Thyroid gland (tissue), 4 donors: Measurements from ENCODE around the gene B3GALT6. TPM values are rescaled to one million over a fixed set of nuclear protein-coding genes. Genes with fewer than 3 reads are reported as not detected.

Experiments used
- DNase-seq, 2 donors: peaks; one replicate each; pipeline ENCODE4 v3.0.0-alpha.2; 2019
- H3K27ac ChIP-seq, 3 donors: fragments of 200-600 bp; sonication (generic); 1 replicate in 2 of 3; 2 replicates in 1 of 3; pipeline ENCODE4 v1.5.1; 2016 to 2019; ENCODE audit warnings: mild to moderate bottlenecking in 1 of 3, moderate library complexity in 1 of 3
- H3K27me3 ChIP-seq: fragments of 200-600 bp; sonication (generic); one replicate; pipeline ENCODE4 v1.5.1; 2019
- H3K36me3 ChIP-seq, 2 donors: fragments of 200-600 bp; sonication (generic); one replicate each; pipeline ENCODE4 v1.5.1; 2016 to 2019
- H3K4me1 ChIP-seq, 2 donors: fragments of 200-600 bp; sonication (generic); one replicate each; pipeline ENCODE4 v1.5.1; 2017 to 2019
- H3K4me3 ChIP-seq, 3 donors: fragments of 200-600 bp; sonication (generic); replicated peaks in 1 of 3; 1 replicate in 2 of 3; 2 replicates in 1 of 3; pipeline ENCODE4 v1.5.1; 2016; ENCODE audit warnings: mild to moderate bottlenecking in 1 of 3
- H3K9me3 ChIP-seq: fragments of 200-600 bp; sonication (generic); one replicate; pipeline ENCODE4 v1.5.1; 2017
- POLR2A ChIP-seq, 2 donors: fragments of 450-650 bp; IDR thresholded peaks; one replicate each; pipeline ENCODE4 v1.6.1; 2017; ENCODE audit warnings: antibody characterized with exemption in 2 of 2, mild to moderate bottlenecking in 2 of 2, moderate library complexity in 1 of 2
- WGBS, 2 donors: methylation state at CpG; one replicate each; pipeline ENCODE4 v1.1.5; 2017; 5-methylcytosine and 5-hydroxymethylcytosine counted together
- intact Hi-C: fragments of 100-400 bp; cut with DNase I; formaldehyde crosslinking; loops from one replicate; pipeline ENCODE4 v1.15.1; 2023
- total RNA-seq, 4 donors: library from RNA; depleted of rRNA; stranded (reverse); fragments of >200 nt; gene quantifications; one replicate each; pipeline ENCODE4 v1.2.3, GENCODE V29; 2016
- TF ChIP-seq, protein P1 (sequence below), 6 experiments: fragments of 200-600 bp in 3 of 6; fragments of 450-650 bp in 3 of 6; sonication (generic) in 3 of 6; IDR thresholded peaks; one replicate each; pipeline ENCODE4 v1.5.1; 2016 to 2019; ENCODE audit warnings: antibody characterized with exemption in 6 of 6, mild to moderate bottlenecking in 2 of 6, inconsistent platforms in 1 of 6, moderate library complexity in 1 of 6

The B3GALT6 gene
- total RNA-seq, 4 donors from 2014 or later = 18.0 to 32.2 (median 25.5) TPM

DNA sequence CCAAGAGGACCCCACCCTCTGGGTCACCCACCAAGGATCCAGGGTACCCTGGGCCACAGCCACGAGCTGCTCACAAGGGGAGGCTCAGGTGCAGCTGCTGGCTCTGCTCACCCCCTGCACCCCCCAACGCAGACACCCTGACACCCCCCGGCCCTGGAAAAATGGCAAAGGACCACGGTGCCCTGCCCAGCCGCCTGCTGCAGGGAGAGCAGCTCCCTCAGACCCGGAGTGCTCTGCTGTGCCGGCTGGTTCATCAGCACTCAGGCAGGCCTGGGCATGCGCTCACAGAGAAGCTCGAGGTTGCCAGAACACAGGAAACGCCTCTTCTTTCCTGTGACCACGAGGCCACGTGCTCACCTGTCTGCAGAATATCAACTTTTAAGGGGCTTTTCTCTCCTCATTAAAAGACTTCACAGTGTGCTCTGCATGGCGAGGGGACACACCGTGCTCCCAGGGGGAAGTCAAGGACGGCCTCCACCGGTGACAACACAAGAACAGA lies 18.8 kb downstream of the B3GALT6 start:
- no peak overlapping the region for H3K4me3 ChIP-seq
- H3K27me3 ChIP-seq = no peaks in the 10 kb centered on the region
- WGBS, 2 donors = 78 to 81% methylated on average over 13 to 14 of the region's 16 CpGs
- intact Hi-C loops = no loop called here
- peaks cover 19 to 22% of the 10 kb centered on the region in 2 donors for H3K36me3 ChIP-seq
- no peaks in the 10 kb centered on the region for H3K9me3 ChIP-seq
- DNase-seq = no peak
- peaks cover 0 to 10% of the 10 kb centered on the region in 2 donors for H3K4me1 ChIP-seq
- no peak for TF ChIP-seq POLR2A (IDR thresholded peaks at IDR 0.05)
- TF ChIP-seq, protein P1, sequence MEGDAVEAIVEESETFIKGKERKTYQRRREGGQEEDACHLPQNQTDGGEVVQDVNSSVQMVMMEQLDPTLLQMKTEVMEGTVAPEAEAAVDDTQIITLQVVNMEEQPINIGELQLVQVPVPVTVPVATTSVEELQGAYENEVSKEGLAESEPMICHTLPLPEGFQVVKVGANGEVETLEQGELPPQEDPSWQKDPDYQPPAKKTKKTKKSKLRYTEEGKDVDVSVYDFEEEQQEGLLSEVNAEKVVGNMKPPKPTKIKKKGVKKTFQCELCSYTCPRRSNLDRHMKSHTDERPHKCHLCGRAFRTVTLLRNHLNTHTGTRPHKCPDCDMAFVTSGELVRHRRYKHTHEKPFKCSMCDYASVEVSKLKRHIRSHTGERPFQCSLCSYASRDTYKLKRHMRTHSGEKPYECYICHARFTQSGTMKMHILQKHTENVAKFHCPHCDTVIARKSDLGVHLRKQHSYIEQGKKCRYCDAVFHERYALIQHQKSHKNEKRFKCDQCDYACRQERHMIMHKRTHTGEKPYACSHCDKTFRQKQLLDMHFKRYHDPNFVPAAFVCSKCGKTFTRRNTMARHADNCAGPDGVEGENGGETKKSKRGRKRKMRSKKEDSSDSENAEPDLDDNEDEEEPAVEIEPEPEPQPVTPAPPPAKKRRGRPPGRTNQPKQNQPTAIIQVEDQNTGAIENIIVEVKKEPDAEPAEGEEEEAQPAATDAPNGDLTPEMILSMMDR (IDR thresholded peaks at IDR 0.05) = no peak
- H3K27ac ChIP-seq = no peak overlapping the region

DNA sequence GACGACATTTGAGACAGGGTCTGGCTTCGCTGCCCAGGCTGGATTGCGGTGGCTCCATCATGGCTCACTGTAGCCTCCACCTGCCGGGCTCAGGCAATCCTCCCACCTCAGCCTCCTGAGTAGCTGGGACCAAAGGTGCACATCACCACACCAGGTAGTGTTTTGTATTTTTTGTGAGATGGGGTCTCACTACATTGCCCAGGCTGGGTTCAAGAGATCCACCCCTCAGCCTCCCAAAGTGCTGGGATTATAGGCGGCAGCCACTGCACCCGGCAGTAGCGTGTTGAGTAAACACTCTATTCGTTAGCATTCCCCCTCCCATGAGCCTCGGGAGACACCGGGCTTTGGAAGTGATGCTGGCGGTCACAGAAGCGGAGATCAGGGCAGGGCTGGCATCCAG lies 21.3 kb downstream of the B3GALT6 start:
- Histone ChIP-seq H3K4me3 (no peak overlapping the region), H3K27ac (no peak overlapping the region), H3K9me3 (no peaks in the 10 kb centered on the region), H3K4me1 (no peaks in the 10 kb centered on the region), H3K36me3 (peaks cover 25 to 28% of the 10 kb centered on the region in 2 donors), H3K27me3 (no peaks in the 10 kb centered on the region)
- TF ChIP-seq, protein P1 (IDR thresholded peaks at IDR 0.05) = no peak
- no peak for TF ChIP-seq POLR2A (IDR thresholded peaks at IDR 0.05)
- WGBS, 2 donors = 90 to 93% methylated on average over 12 of the region's 12 CpGs
- intact Hi-C loops = no loop called here
- DNase-seq = no peak

DNA sequence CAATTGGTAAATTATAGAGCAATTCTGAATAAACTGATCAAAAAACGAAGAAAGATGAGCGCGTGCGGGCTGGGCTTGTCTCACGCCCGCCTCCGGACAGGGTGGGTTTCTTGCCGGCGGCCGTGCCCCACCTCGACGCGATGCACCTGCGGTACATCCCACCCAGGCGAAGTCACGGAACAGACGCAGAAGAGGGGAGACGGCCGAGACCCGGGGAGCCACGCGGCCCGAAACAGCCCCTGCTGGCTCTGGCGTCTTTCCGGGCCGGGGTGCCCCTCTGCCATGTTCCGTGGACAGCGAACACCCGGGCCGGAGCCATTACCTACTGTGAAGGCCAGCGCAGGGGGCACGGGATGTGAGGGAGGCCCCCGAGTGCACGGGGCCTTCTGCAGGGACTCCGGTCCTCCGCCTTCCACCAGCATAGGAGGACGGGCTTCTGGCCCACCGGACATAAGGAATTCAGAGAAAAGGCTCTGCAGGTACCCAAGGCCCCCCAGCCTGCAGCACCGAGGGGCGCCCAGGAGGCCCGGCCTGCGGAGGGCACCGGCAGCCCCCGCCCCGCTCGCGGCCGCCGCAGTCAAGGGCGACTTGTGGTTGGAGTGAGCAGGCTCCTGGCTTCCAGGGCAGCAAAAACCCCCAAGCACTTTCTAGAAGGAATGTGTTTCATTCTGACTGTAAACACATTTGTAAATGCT lies 22.1 kb downstream of the B3GALT6 start:
- 95 to 97% methylated on average over 36 to 41 of the region's 50 CpGs for WGBS, 2 donors
- H3K36me3 ChIP-seq = peaks cover 25 to 28% of the 10 kb centered on the region in 2 donors
- no peak overlapping the region for H3K4me3 ChIP-seq
- TF ChIP-seq, protein P1 (IDR thresholded peaks at IDR 0.05) = no peak
- no peak for TF ChIP-seq POLR2A (IDR thresholded peaks at IDR 0.05)
- H3K4me1 ChIP-seq = no peaks in the 10 kb centered on the region
- H3K27me3 ChIP-seq = no peaks in the 10 kb centered on the region
- intact Hi-C loops = no loop called here
- DNase-seq = no peak
- H3K9me3 ChIP-seq = no peaks in the 10 kb centered on the region
- H3K27ac ChIP-seq = no peak overlapping the region

DNA sequence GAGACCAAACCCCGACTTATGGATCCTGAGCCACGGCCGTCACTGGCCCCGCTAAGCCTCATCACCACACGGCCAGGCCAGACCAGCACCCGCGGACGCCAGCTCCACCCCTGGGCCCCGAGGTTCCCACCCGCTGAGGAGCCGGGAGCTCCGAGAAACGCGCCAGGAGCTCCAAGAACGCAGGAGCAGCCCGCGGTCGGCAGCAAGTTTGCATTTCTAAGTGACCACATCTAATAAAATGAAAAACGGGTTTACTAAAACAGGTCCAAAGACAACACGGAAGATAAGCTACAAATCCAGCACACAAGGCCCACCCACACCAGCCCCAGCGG lies 22.6 kb downstream of the B3GALT6 start:
- intact Hi-C loops = no loop called here
- WGBS, 2 donors = 91 to 98% methylated on average over 9 to 21 of the region's 21 CpGs
- no peaks in the 10 kb centered on the region for H3K4me1 ChIP-seq
- H3K27me3 ChIP-seq = no peaks in the 10 kb centered on the region
- H3K4me3 ChIP-seq = no peak overlapping the region
- H3K36me3 ChIP-seq = peaks cover 25 to 28% of the 10 kb centered on the region in 2 donors
- H3K9me3 ChIP-seq = no peaks in the 10 kb centered on the region
- no peak for TF ChIP-seq POLR2A (IDR thresholded peaks at IDR 0.05)
- TF ChIP-seq, protein P1 (IDR thresholded peaks at IDR 0.05) = no peak
- H3K27ac ChIP-seq = no peak overlapping the region
- DNase-seq = no peak

DNA sequence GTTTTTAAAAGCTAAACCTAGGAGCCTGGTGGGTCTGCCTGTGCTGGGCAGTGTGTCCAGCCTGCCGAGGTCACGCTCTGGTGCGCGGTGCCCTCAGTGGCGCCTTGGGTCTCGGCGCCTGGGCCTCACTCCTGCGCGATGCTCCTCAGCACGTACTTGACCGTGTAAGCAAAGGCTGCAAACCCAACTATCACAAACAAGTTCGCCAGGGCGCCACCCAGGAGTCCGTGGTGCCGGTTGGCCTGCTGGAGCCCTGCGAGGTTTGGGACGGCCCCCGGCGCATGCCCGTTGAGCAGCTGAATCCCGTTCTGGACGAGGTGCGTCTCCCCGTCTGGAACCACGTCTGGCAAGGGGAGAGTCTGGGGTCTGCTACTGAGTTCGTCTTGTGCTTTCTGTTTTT lies 23.0 kb downstream of the B3GALT6 start:
- Histone ChIP-seq H3K27ac (no peak overlapping the region), H3K36me3 (peaks cover 25 to 28% of the 10 kb centered on the region in 2 donors), H3K27me3 (no peaks in the 10 kb centered on the region), H3K4me1 (no peaks in the 10 kb centered on the region), H3K4me3 (no peak overlapping the region), H3K9me3 (no peaks in the 10 kb centered on the region)
- no peak for TF ChIP-seq POLR2A (IDR thresholded peaks at IDR 0.05)
- TF ChIP-seq, protein P1 (IDR thresholded peaks at IDR 0.05) = no peak
- no peak for DNase-seq
- WGBS, 2 donors = 94 to 95% methylated on average over 26 of the region's 26 CpGs
- intact Hi-C loops = no loop called here
